Right lobe of liver (tissue), 6 donors: ENCODE data around the gene PTPN18. TPM values are rescaled to one million over a fixed set of nuclear protein-coding genes. Genes with fewer than 3 reads are reported as not detected.

Experiments
- ATAC-seq, 4 donors: fragments of 200-7000 bp; cut with Tn5 transposase; one replicate each; pipeline ENCODE4 v1.9.1; 2020; ENCODE audit warnings: mild to moderate bottlenecking in 4 of 4, moderate library complexity in 4 of 4
- DNase-seq, 3 donors: peaks; one replicate each; pipeline ENCODE4 v3.0.0-alpha.2; 2020
- H3K27ac ChIP-seq, 3 donors: fragments of 200-600 bp; one replicate each; pipeline ENCODE4 v1.8.0; 2022
- H3K27me3 ChIP-seq, 2 donors: fragments of 200-600 bp; one replicate each; pipeline ENCODE4 v1.8.0; 2022
- H3K36me3 ChIP-seq, 4 donors: fragments of 200-600 bp; sonication (generic) in 1 of 4; one replicate each; pipeline versions ENCODE4 v1.5.1 to v1.8.0; 2017 to 2022; ENCODE audit warnings: control low read depth in 1 of 4
- H3K4me1 ChIP-seq, 4 donors: fragments of 200-600 bp; sonication (generic) in 1 of 4; one replicate each; pipeline versions ENCODE4 v1.5.1 to v1.8.0; 2017 to 2022; ENCODE audit warnings: control low read depth in 1 of 4
- H3K4me3 ChIP-seq, 3 donors: fragments of 200-600 bp; one replicate each; pipeline ENCODE4 v1.8.0; 2022
- H3K9me3 ChIP-seq, 4 donors: fragments of 200-600 bp; sonication (generic) in 1 of 4; one replicate each; pipeline versions ENCODE4 v1.5.1 to v1.8.0; 2017 to 2022; ENCODE audit warnings: control low read depth in 1 of 4
- POLR2A ChIP-seq: fragments of 450-650 bp; IDR thresholded peaks from one replicate; pipeline ENCODE4 v1.6.1; 2017; ENCODE audit warnings: antibody characterized with exemption, mild to moderate bottlenecking
- WGBS: methylation state at CpG from one replicate; pipeline ENCODE4 v1.1.6; 2018; ENCODE audit warnings: low coverage, low lambda C conversion rate; ENCODE audit not compliant: insufficient coverage; ENCODE audit errors: missing lambda C conversion rate; 5-methylcytosine and 5-hydroxymethylcytosine counted together
- intact Hi-C, 2 donors: fragments of 100-400 bp; cut with DNase I; formaldehyde crosslinking; loops; one replicate each; pipeline versions ENCODE4 v1.11.2 to v1.14.1; 2022
- total RNA-seq, 6 experiments: library from RNA; depleted of rRNA in 2 of 6; stranded (reverse); fragments of >200 nt in 2 of 6; fragmentation: NEBNext Ultra II Directional in 3 of 6; extraction: Animal tissue kit (Norgen Biotek cat#: 25700) in 3 of 6; gene quantifications; one replicate each; pipeline versions ENCODE4 v1.1.0 to v1.2.4, GENCODE V29; 2016 to 2023
- TF ChIP-seq, protein P1 (sequence below), 4 donors: fragments of 200-600 bp in 3 of 4; fragments of 450-650 bp in 1 of 4; IDR thresholded peaks; one replicate each; pipeline versions ENCODE4 v1.5.1 to v1.8.0; 2016 to 2022; ENCODE audit warnings: antibody characterized with exemption in 4 of 4, mild to moderate bottlenecking in 2 of 4
- donor health status: DM: no; HTN: yes; CAD: no.
- donor health status: DM: no; HTN: no; CAD: no.
- donor health status: DM: no; HTN: no; CAD: no.
- donor health status: DM: no; HTN: yes; CAD: no.
- donor health status: DM: no; HTN: yes; CAD: no.

PTPN18 gene
- total RNA-seq, 6 experiments from 2014 or later, result 25.6 to 43.5 (median 30.3) TPM

DNA sequence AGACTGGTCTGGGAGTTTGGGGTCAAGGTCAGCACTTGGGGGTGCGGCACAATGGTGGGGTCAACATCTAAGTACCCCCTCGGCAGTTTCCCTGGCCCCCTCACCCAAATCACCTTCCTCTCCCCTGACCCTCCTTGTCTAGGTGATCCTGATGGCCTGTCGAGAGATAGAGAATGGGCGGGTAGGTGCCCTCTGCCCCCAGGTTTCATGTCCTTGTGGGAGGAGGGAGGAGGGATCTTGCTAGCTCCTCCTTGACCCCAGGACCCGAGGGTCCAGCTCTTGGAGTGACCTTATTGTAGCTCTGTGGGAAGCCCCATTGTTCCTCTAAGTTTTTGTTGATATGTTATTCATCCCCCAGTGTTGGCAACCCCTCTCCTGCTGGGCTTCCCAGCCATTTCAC, 3.6 kb downstream of the PTPN18 start:
- WGBS, result no CpG with 5 or more reads among the region's 5 CpGs
- ATAC-seq, result no peak

DNA sequence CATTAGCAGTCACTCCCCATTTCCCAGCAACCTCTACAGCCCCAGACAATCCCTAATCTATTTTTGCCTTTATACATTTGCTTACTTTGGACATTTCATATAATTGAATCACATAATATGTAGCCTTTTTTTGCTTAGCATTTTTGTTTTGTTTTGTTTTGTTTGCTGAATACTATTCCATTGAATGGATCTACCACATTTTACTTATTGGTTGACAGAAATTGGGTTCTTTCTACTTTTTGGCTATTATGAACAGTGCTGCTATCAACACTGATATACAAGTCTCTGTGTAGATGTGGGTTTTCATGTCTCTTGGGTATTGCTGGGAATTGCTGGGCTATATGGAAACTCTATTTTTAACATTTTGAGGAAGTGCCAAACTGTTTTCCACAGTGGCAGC, 7.6 kb downstream of the PTPN18 start:
- ATAC-seq (no peak), DNase-seq (no peak)
- H3K27ac ChIP-seq, result no peak overlapping the region
- no peak overlapping the region for H3K4me3 ChIP-seq
- H3K4me1 ChIP-seq, result no peaks in the 10 kb centered on the region
- intact Hi-C loops, result no loop called here
- H3K27me3 ChIP-seq, result no peaks in the 10 kb centered on the region
- no peaks in the 10 kb centered on the region for H3K9me3 ChIP-seq
- peaks cover 0 to 2% (median 0%) of the 10 kb centered on the region in 4 donors for H3K36me3 ChIP-seq
- TF ChIP-seq, protein P1, sequence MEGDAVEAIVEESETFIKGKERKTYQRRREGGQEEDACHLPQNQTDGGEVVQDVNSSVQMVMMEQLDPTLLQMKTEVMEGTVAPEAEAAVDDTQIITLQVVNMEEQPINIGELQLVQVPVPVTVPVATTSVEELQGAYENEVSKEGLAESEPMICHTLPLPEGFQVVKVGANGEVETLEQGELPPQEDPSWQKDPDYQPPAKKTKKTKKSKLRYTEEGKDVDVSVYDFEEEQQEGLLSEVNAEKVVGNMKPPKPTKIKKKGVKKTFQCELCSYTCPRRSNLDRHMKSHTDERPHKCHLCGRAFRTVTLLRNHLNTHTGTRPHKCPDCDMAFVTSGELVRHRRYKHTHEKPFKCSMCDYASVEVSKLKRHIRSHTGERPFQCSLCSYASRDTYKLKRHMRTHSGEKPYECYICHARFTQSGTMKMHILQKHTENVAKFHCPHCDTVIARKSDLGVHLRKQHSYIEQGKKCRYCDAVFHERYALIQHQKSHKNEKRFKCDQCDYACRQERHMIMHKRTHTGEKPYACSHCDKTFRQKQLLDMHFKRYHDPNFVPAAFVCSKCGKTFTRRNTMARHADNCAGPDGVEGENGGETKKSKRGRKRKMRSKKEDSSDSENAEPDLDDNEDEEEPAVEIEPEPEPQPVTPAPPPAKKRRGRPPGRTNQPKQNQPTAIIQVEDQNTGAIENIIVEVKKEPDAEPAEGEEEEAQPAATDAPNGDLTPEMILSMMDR (IDR thresholded peaks at IDR 0.05), result no peak
- no peak for TF ChIP-seq POLR2A

More for the DNA sequence above, 3.6 kb downstream of the PTPN18 start:
- intact Hi-C loops, result no loop called here
- no peak for DNase-seq
- Histone ChIP-seq H3K27ac (no peak overlapping the region), H3K27me3 (no peaks in the 10 kb centered on the region), H3K4me3 (no peak overlapping the region), H3K4me1 (peaks cover 0 to 12% (median 0%) of the 10 kb centered on the region in 4 donors), H3K9me3 (no peaks in the 10 kb centered on the region), H3K36me3 (peaks cover 0 to 2% (median 0%) of the 10 kb centered on the region in 4 donors)
- TF ChIP-seq, protein P1 (IDR thresholded peaks at IDR 0.05), result no peak
- TF ChIP-seq POLR2A, result no peak

DNA sequence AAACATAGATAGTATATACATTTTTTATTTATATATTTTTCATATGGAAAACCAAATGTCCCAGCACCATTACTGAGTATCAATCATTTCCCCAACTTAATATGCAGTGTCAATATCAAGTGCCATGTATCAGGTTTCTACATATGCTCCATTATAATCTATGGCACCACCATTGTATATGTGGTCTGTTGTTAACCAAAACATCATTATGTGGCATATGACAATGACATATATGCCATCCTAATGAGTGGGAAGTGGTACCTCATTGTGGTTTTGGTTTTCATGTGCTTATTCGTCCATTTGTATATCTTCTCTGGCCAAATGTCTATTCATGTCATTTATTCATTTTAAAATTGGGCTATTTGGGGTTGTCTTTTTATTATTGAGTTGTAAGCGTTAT, 9.2 kb downstream of the PTPN18 start:
- intact Hi-C loops, result no loop called here
- no peak overlapping the region for H3K4me3 ChIP-seq
- WGBS, result 92% methylated on average over 2 of the region's 2 CpGs
- TF ChIP-seq POLR2A, result no peak
- TF ChIP-seq, protein P1 (IDR thresholded peaks at IDR 0.05), result no peak
- ATAC-seq, result no peak
- H3K36me3 ChIP-seq, result peaks cover 0 to 2% (median under 1%) of the 10 kb centered on the region in 4 donors
- no peak overlapping the region for H3K27ac ChIP-seq
- DNase-seq, result no peak
- no peaks in the 10 kb centered on the region for H3K4me1 ChIP-seq
- no peaks in the 10 kb centered on the region for H3K9me3 ChIP-seq
- H3K27me3 ChIP-seq, result no peaks in the 10 kb centered on the region

DNA sequence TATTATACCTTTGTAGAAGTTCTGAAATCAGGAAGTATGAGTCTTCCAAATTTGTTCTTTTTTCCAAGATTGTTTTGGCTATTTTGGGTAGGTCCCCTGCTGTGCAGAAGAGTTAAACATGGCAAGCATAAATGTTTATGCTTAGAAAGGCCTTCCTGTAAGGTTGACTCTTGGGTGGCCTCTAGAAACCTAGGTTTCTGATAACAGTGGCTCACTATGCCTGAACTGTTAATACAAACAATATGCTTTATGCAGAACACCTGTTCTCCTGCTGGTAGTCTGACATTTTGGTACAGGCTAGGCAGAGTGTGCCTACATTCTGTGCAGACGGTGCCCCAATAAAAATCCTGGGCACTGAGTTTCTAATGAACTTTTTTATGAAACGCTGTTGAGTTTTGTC, 10.1 kb downstream of the PTPN18 start:
- Histone ChIP-seq H3K27ac (no peak overlapping the region), H3K4me3 (no peak overlapping the region), H3K4me1 (no peaks in the 10 kb centered on the region), H3K9me3 (no peaks in the 10 kb centered on the region), H3K27me3 (no peaks in the 10 kb centered on the region), H3K36me3 (peaks cover 0 to 5% (median under 1%) of the 10 kb centered on the region in 4 donors)
- intact Hi-C loops, result no loop called here
- WGBS, result 94% methylated on average over 2 of the region's 2 CpGs
- TF ChIP-seq POLR2A, result no peak
- TF ChIP-seq, protein P1 (IDR thresholded peaks at IDR 0.05), result no peak
- DNase-seq (peak in 1 of 3 donors; percentile 3), ATAC-seq (no peak)

DNA sequence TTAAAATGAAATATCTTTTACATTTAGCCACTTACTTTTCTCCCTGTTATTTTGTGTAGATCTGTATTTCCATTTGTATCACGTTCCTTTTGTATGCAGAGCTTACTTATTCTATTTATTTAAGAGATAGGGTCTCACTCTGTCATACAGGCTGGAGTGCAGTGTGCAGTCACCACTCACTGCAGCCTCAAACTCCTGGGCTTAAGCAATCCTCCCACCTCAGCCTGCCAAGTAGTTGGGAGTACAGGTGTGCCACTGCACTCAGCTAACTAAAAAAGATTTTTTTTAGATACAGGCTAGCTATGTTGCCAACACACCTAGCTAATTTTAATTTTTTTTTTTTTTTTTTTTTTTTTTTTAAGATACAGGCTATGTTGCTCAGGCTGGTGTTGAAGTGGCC, 10.9 kb downstream of the PTPN18 start:
- H3K4me1 ChIP-seq, result no peaks in the 10 kb centered on the region
- H3K9me3 ChIP-seq, result no peaks in the 10 kb centered on the region
- peaks cover 0 to 5% (median 0%) of the 10 kb centered on the region in 4 donors for H3K36me3 ChIP-seq
- TF ChIP-seq POLR2A, result no peak
- TF ChIP-seq, protein P1 (IDR thresholded peaks at IDR 0.05), result no peak
- no peak overlapping the region for H3K4me3 ChIP-seq
- no peak overlapping the region for H3K27ac ChIP-seq
- no peak for DNase-seq
- 33% methylated on average over 1 of the region's 1 CpG for WGBS
- intact Hi-C loops, result no loop called here
- H3K27me3 ChIP-seq, result no peaks in the 10 kb centered on the region
- ATAC-seq, result peak in 3 of 4 donors; percentile 40 to 65 (median 62)
